K562 (cell line): ENCODE results near the gene TTC28. TPM values are rescaled to one million over a fixed set of nuclear protein-coding genes. Genes with fewer than 3 reads are reported as not detected.

Source experiments
- ATAC-seq: fragments of 200-7000 bp; cut with Tn5 transposase; 3 replicates; pipeline ENCODE4 v1.9.1; 2020; ENCODE audit warnings: moderate library complexity
- BruUV-seq: library from RNA; stranded (reverse); fragments of 400-500 nt; replicated peaks from 2 replicates; lab custom pipeline; 2021; lab: Mats Ljungman, UMichigan
- CTCF ChIA-PET: fragments of 300-600 bp; formaldehyde crosslinking; extraction: SDS; loops from one replicate; lab custom pipeline; 2021; ENCODE audit warnings: low intra/inter-chr PET ratio; lab: Yijun Ruan, JAX
- POLR2A ChIA-PET: fragments of 300-600, 350-650 bp; sonication (Branson Sonifier 250); formaldehyde crosslinking; extraction: SDS; loops from one replicate; lab custom pipeline; 2021; ENCODE audit warnings: antibody characterized with exemption, inconsistent platforms; lab: Yijun Ruan, JAX
- DNase-seq, 4 experiments: peaks; one replicate each; pipeline versions ENCODE4 v3.0.0 to v3.0.0-alpha.2; 2011 to 2018; ENCODE audit warnings: low spot score in 3 of 4, mixed read lengths in 3 of 4; ENCODE audit errors: extremely low read depth in 1 of 4
- FAIRE-seq: peaks from 2 replicates; lab custom pipeline; 2011; peaks lifted over from hg19 to GRCh38; lab: Jason Lieb, UNC
- H2AFZ ChIP-seq: 2 replicates; pipeline ENCODE4 v1.6.0; 2011; ENCODE audit warnings: low read depth, low read length, control low read depth, inconsistent platforms
- H3K27ac ChIP-seq: fragments of 200-600 bp; 3 replicates; pipeline ENCODE4 v1.8.0; 2011; ENCODE audit warnings: low read depth, mild to moderate bottlenecking, control low read depth, inconsistent platforms, low read length, moderate library complexity, mixed read lengths; ENCODE audit errors: extremely low read depth
- H3K27me3 ChIP-seq, 2 experiments: fragments of 300-600 bp in 1 of 2; 2 replicates in 1 of 2; 3 replicates in 1 of 2; pipeline versions ENCODE4 v1.6.0 to v1.8.0; 2011; ENCODE audit warnings: inconsistent platforms in 2 of 2, low read length in 2 of 2, mild to moderate bottlenecking in 1 of 2, mixed read lengths in 1 of 2, moderate library complexity in 1 of 2; ENCODE audit not compliant: control insufficient read depth in 2 of 2, insufficient read depth in 2 of 2
- H3K36me3 ChIP-seq: fragments of 300-600 bp; 3 replicates; pipeline ENCODE4 v1.8.0; 2011; ENCODE audit warnings: mild to moderate bottlenecking, low read length, inconsistent platforms; ENCODE audit not compliant: control insufficient read depth, insufficient read depth
- H3K4me1 ChIP-seq, 2 experiments: fragments of 200-600 bp in 1 of 2; replicated peaks in 1 of 2; 2 replicates in 1 of 2; 3 replicates in 1 of 2; pipeline versions ENCODE4 v1.5.1 to v1.8.0; 2011; ENCODE audit warnings: inconsistent platforms in 2 of 2, low read length in 2 of 2, mild to moderate bottlenecking in 1 of 2, mixed read lengths in 1 of 2, moderate library complexity in 1 of 2; ENCODE audit not compliant: control insufficient read depth in 2 of 2, insufficient read depth in 2 of 2
- H3K4me2 ChIP-seq: 2 replicates; pipeline ENCODE4 v1.6.1; 2011; ENCODE audit warnings: low read length, control low read depth, inconsistent platforms, mixed read lengths; ENCODE audit not compliant: insufficient read depth
- H3K4me3 ChIP-seq: fragments of 200-600 bp; sonication (generic), shearing (Covaris generic); 2 replicates; pipeline ENCODE4 v1.5.1; 2016; ENCODE audit warnings: control low read depth, inconsistent platforms
- H3K79me2 ChIP-seq: fragments of 200-600 bp; 3 replicates; pipeline ENCODE4 v1.8.0; 2011; ENCODE audit warnings: low read length, inconsistent platforms; ENCODE audit not compliant: control insufficient read depth, insufficient read depth
- H3K9ac ChIP-seq, 2 experiments: 2 replicates each; pipeline versions ENCODE4 v1.6.0 to v1.6.1; 2011; ENCODE audit warnings: low read depth in 2 of 2, low read length in 2 of 2, control low read depth in 1 of 2, inconsistent platforms in 1 of 2, mild to moderate bottlenecking in 1 of 2, mixed read lengths in 1 of 2; ENCODE audit not compliant: insufficient read depth in 1 of 2
- H3K9me1 ChIP-seq: one replicate; pipeline ENCODE4 v1.6.0; 2011; ENCODE audit warnings: inconsistent platforms, mild to moderate bottlenecking, low read length, moderate library complexity; ENCODE audit not compliant: control insufficient read depth, insufficient read depth
- H3K9me3 ChIP-seq: replicated peaks from 2 replicates; pipeline ENCODE4 v1.5.1; 2011; ENCODE audit warnings: low read depth, low read length, inconsistent platforms; ENCODE audit not compliant: control insufficient read depth, insufficient read depth
- H4K20me1 ChIP-seq: replicated peaks from 2 replicates; pipeline ENCODE4 v1.6.1; 2011; ENCODE audit warnings: low read length, inconsistent platforms, mixed read lengths; ENCODE audit not compliant: control insufficient read depth, insufficient read depth
- CC2D1A ChIP-seq: fragments of 450-650 bp; IDR thresholded peaks from 2 replicates; pipeline ENCODE4 v1.6.1; 2017; ENCODE audit warnings: mild to moderate bottlenecking
- whole genome bisulfite sequencing: fragments of 100-300 bp; shearing (Covaris generic); methylation state at CpG from one replicate; pipeline ENCODE4 v1.1.6; 2016; ENCODE audit warnings: low coverage, mixed read lengths; ENCODE audit not compliant: insufficient coverage; ENCODE audit errors: missing lambda C conversion rate; 5-methylcytosine and 5-hydroxymethylcytosine counted together
- in situ Hi-C: fragments of 300-500 bp; cut with MboI; formaldehyde crosslinking; loops from 4 replicates; pipeline ENCODE4 v1.15.0; 2018; ENCODE audit warnings: inconsistent platforms, mixed read lengths
- intact Hi-C: fragments of 100-400 bp; cut with micrococcal nuclease; formaldehyde crosslinking; loops from 2 replicates; pipeline ENCODE4 v1.14.2; 2022
- polyA plus RNA-seq, 8 experiments: library from polyadenylated mRNA; depleted of rRNA in 4 of 8; stranded (reverse) in 5 of 8; unstranded in 3 of 8; fragments of >200 nt; fragmentation: Nextera tagmentation in 2 of 8; fragmentation: Illumina TruSeq in 1 of 8; extraction: Ambion mirVana in 2 of 8; extraction: Trizol in 1 of 8; gene quantifications; 2 replicates each; pipeline versions ENCODE4 v1.2.1 to v1.2.3, GENCODE V29; 2011 to 2014; ENCODE audit warnings: inconsistent platforms in 1 of 8, missing spikeins in 1 of 8
- total RNA-seq, 7 experiments: library from RNA; depleted of rRNA in 6 of 7; stranded (reverse); fragments of >200 nt in 6 of 7; fragmentation: Illumina TruSeq in 2 of 7; extraction: Trizol in 2 of 7; gene quantifications; 2 replicates each; pipeline versions ENCODE4 v1.2.1 to v1.2.3, GENCODE V29; 2011 to 2021; ENCODE audit warnings: low replicate concordance in 1 of 7
- TF ChIP-seq, protein P1 (sequence below): fragments of 450-650 bp; IDR thresholded peaks from 2 replicates; pipeline ENCODE4 v1.6.1; 2018; ENCODE audit not compliant: partially characterized antibody

Gene TTC28
- total and polyA plus RNA-seq, 9 of the 15 experiments (the other 6 are each of a cell fraction or from before 2014, with no cell fraction given), result 0.22 to 10.7 (median 3.1) TPM

DNA sequence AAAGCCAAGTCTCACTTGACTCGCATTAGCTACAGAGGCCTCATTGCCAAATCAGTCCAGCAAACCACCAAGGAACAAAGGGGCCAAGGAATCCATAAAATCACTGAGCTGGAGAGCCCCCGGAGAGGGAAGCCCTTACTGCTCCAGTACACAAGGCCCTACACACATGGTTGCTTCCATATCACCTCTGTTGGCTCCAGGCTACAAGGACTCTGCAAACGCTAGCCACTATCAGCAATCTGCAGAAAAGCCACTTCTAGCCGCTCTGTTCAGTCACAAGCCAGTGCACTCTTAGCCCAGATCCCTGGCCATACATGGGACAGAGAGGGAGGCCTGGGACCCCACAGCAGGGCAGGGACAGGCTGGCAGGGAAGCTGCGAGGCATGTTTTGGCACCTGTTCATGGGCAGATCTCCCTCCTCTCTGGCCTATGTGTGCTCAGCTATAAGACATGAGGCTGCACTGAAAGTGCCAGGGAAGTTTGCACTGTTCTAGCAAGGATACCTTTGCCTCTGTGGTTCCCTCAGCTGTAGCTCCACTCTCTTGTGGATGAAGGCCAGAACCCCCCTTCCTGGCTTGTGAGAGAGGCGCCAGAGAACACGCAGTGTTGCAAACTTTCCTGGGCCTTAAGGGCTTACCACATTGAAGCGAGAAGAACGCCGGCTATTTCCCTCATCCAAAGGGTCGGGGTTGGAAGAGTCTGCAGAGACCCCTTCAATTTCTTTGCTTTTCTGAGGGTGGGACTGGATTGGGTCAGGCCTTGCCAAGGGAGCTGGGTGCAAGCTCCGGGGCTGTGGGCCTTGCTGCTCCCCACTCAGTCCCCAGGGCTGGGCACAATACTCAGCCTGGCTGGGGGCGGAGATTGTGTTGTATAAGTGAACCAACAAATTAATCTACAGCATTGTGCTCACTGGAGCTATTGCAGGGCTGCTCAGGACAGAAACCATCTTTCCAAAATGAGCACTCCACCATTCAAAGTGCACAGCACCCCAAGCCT, 651.9 kb downstream of the TTC28 start:
- Histone ChIP-seq H3K27ac (no peak overlapping the region), H3K4me2 (no peak overlapping the region), H3K79me2 (no peaks in the 10 kb centered on the region), H3K27me3 (no peaks in the 10 kb centered on the region), H3K36me3 (no peaks in the 10 kb centered on the region), H3K9ac (0 out of 4 replicates have a peak overlapping the region, but pooled peaks of 1 of the 2 experiments have one; percentile 17), H3K9me3 (no peaks in the 10 kb centered on the region), H4K20me1 (no peaks in the 10 kb centered on the region), H2AFZ (no peak overlapping the region), H3K9me1 (no peaks in the 10 kb centered on the region), H3K4me1 (peaks cover 5 to 8% of the 10 kb centered on the region in 2 experiments; a peak in 3 of 5 replicates), H3K4me3 (no peak overlapping the region)
- in situ Hi-C loops, result loop anchor here (10.0 kb wide), 3 partner anchors 417 to 807 kb away; no protein-coding TSS in a partner anchor
- ATAC-seq (peak; percentile 51; the same call in 2 of the 3 replicates), FAIRE-seq (no peak), DNase-seq (peak in 1 of 4 experiments; percentile 34)
- no peak for TF ChIP-seq CC2D1A
- TF ChIP-seq, protein P1, sequence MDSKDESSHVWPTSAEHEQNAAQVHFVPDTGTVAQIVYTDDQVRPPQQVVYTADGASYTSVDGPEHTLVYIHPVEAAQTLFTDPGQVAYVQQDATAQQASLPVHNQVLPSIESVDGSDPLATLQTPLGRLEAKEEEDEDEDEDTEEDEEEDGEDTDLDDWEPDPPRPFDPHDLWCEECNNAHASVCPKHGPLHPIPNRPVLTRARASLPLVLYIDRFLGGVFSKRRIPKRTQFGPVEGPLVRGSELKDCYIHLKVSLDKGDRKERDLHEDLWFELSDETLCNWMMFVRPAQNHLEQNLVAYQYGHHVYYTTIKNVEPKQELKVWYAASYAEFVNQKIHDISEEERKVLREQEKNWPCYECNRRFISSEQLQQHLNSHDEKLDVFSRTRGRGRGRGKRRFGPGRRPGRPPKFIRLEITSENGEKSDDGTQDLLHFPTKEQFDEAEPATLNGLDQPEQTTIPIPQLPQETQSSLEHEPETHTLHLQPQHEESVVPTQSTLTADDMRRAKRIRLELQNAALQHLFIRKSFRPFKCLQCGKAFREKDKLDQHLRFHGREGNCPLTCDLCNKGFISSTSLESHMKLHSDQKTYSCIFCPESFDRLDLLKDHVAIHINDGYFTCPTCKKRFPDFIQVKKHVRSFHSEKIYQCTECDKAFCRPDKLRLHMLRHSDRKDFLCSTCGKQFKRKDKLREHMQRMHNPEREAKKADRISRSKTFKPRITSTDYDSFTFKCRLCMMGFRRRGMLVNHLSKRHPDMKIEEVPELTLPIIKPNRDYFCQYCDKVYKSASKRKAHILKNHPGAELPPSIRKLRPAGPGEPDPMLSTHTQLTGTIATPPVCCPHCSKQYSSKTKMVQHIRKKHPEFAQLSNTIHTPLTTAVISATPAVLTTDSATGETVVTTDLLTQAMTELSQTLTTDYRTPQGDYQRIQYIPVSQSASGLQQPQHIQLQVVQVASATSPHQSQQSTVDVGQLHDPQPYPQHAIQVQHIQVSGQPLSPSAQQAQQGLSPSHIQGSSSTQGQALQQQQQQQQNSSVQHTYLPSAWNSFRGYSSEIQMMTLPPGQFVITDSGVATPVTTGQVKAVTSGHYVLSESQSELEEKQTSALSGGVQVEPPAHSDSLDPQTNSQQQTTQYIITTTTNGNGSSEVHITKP, result peak; percentile 49
- ChIA-PET CTCF (no interaction called here), POLR2A (interaction anchor here (0.6 to 0.7 kb wide), 2 partner anchors 26 to 1817 kb away, joined by 3 to 4 read pairs; no protein-coding TSS in a partner anchor)
- no TSS peak for BruUV-seq
- 51% methylated on average over 9 of the region's 13 CpGs for WGBS
- intact Hi-C loops, result loop anchor here (10.0 kb wide), 1 partner anchor 417 kb away; no protein-coding TSS in a partner anchor
